Hepatocyte (in vitro differentiated cells): ENCODE results near the gene TDRD1. TPM values are rescaled to one million over a fixed set of nuclear protein-coding genes. Genes with fewer than 3 reads are reported as not detected.

Experiments
- DNase-seq: peaks from one replicate; pipeline ENCODE4 v3.0.0-alpha.2; 2016; ENCODE audit warnings: low spot score
- H2AFZ ChIP-seq: fragments of 200-600 bp; sonication (generic); 2 replicates; pipeline ENCODE4 v1.6.0; 2016; ENCODE audit warnings: antibody characterized with exemption, mild to moderate bottlenecking
- H3K27ac ChIP-seq: fragments of 200-600 bp; sonication (generic); 2 replicates; pipeline ENCODE4 v1.5.1; 2016; ENCODE audit warnings: mild to moderate bottlenecking
- H3K27me3 ChIP-seq: fragments of 200-600 bp; sonication (generic); 2 replicates; pipeline ENCODE4 v1.6.1; 2016
- H3K36me3 ChIP-seq: fragments of 200-600 bp; sonication (generic); replicated peaks from 2 replicates; pipeline ENCODE4 v1.5.1; 2016; ENCODE audit warnings: low read depth; ENCODE audit not compliant: insufficient read depth
- H3K4me1 ChIP-seq: fragments of 200-600 bp; sonication (generic); 2 replicates; pipeline ENCODE4 v1.5.1; 2016; ENCODE audit warnings: mild to moderate bottlenecking, moderate library complexity; ENCODE audit not compliant: insufficient read depth
- H3K4me2 ChIP-seq: fragments of 200-600 bp; sonication (generic); 2 replicates; pipeline ENCODE4 v1.6.0; 2016
- H3K4me3 ChIP-seq: fragments of 200-600 bp; sonication (generic); 2 replicates; pipeline ENCODE4 v1.5.1; 2016; ENCODE audit warnings: mild to moderate bottlenecking
- H3K79me2 ChIP-seq: fragments of 200-600 bp; sonication (generic); 2 replicates; pipeline ENCODE4 v1.6.0; 2017; ENCODE audit warnings: mild to moderate bottlenecking
- H3K9me2 ChIP-seq: fragments of 200-600 bp; sonication (generic); replicated peaks from 2 replicates; pipeline ENCODE4 v1.6.0; 2017; ENCODE audit warnings: mild to moderate bottlenecking; ENCODE audit not compliant: insufficient read depth
- H3K9me3 ChIP-seq: fragments of 200-600 bp; sonication (generic); 2 replicates; pipeline ENCODE4 v1.5.1; 2016; ENCODE audit warnings: low read depth, mild to moderate bottlenecking
- H4K20me1 ChIP-seq: fragments of 200-600 bp; sonication (generic); 2 replicates; pipeline ENCODE4 v1.6.0; 2016; ENCODE audit warnings: mild to moderate bottlenecking; ENCODE audit not compliant: insufficient read depth, poor library complexity, severe bottlenecking
- EZH2 ChIP-seq: fragments of 200-600 bp; sonication (generic); IDR thresholded peaks from 2 replicates; pipeline ENCODE4 v1.6.1; 2016; ENCODE audit warnings: antibody characterized with exemption, mild to moderate bottlenecking, borderline replicate concordance
- EZH2phosphoT487 ChIP-seq: fragments of 200-600 bp; sonication (generic); IDR thresholded peaks from one replicate; pipeline ENCODE4 v1.6.1; 2018; ENCODE audit warnings: antibody characterized with exemption, mild to moderate bottlenecking, low read depth, moderate library complexity; ENCODE audit not compliant: unreplicated experiment, severe bottlenecking
- WGBS: methylation state at CpG from one replicate; pipeline ENCODE4 v1.1.6; 2016; ENCODE audit warnings: low lambda C conversion rate; ENCODE audit errors: missing lambda C conversion rate; 5-methylcytosine and 5-hydroxymethylcytosine counted together
- polyA plus RNA-seq: library from polyadenylated mRNA; unstranded; fragments of >200 nt; fragmentation: Nextera tagmentation; extraction: Ambion mirVana; gene quantifications from 2 replicates; pipeline ENCODE4 v1.2.1, GENCODE V29; 2016
- total RNA-seq: library from RNA; depleted of rRNA; stranded (reverse); fragments of >200 nt; gene quantifications from 2 replicates; pipeline ENCODE4 v1.2.3, GENCODE V29; 2014
- TF ChIP-seq, protein P1 (sequence below): fragments of 200-600 bp; sonication (generic); IDR thresholded peaks from 2 replicates; pipeline ENCODE4 v1.5.1; 2016; ENCODE audit warnings: antibody characterized with exemption, mild to moderate bottlenecking; ENCODE audit not compliant: poor library complexity

TDRD1 gene
- total and polyA plus RNA-seq, 2 experiments from 2014 or later, result not detected

DNA sequence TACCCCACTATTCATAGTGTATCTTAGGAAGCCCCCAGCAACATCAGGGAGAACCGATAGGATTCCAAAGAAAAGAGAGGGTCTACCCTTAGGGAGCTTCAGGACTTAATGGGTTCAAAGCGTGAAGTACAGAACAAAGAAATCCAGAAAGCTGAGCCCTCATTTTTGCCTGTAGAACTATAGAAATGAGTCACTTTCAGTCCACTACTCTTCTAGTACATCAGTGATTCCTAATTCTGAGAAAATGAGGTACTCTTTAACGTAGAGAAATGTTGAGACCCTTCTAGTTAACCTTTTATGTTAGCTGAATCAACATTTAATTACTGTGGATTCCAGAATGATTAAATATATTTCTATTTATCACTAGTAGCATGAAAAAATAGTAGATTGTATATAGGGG, 1.8 kb downstream of the TDRD1 start:
- Histone ChIP-seq H3K27ac (no peak overlapping the region), H3K4me2 (no peak overlapping the region), H3K9me2 (no peaks in the 10 kb centered on the region), H3K36me3 (no peaks in the 10 kb centered on the region), H3K9me3 (no peaks in the 10 kb centered on the region), H3K4me1 (no peaks in the 10 kb centered on the region), H3K4me3 (no peak overlapping the region), H3K79me2 (no peaks in the 10 kb centered on the region), H4K20me1 (no peaks in the 10 kb centered on the region), H2AFZ (no peak overlapping the region), H3K27me3 (no peaks in the 10 kb centered on the region)
- DNase-seq, result no peak
- 98% methylated on average over 3 of the region's 3 CpGs for WGBS
- TF ChIP-seq EZH2phosphoT487 (no peak), EZH2 (no peak)
- TF ChIP-seq, protein P1, sequence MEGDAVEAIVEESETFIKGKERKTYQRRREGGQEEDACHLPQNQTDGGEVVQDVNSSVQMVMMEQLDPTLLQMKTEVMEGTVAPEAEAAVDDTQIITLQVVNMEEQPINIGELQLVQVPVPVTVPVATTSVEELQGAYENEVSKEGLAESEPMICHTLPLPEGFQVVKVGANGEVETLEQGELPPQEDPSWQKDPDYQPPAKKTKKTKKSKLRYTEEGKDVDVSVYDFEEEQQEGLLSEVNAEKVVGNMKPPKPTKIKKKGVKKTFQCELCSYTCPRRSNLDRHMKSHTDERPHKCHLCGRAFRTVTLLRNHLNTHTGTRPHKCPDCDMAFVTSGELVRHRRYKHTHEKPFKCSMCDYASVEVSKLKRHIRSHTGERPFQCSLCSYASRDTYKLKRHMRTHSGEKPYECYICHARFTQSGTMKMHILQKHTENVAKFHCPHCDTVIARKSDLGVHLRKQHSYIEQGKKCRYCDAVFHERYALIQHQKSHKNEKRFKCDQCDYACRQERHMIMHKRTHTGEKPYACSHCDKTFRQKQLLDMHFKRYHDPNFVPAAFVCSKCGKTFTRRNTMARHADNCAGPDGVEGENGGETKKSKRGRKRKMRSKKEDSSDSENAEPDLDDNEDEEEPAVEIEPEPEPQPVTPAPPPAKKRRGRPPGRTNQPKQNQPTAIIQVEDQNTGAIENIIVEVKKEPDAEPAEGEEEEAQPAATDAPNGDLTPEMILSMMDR, result no peak

DNA sequence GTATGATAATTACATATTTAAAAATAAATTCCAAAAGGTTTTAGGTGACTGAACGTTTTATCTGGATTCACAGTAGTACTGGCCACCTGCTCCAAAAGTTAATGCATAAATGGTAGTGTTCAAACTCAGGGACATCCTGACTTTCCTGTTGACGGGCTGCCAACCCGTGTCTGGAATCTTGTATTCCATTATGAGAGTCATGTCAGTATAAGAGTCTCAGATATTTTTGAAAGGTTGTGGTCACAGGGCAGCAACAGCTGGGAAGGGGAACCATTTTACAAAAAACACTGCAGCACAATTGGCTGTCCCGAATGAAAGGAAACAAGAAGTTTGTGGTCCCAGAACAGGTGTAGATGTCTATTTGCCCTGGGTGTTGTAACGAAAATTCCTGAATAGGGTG, 2.8 kb downstream of the TDRD1 start:
- Histone ChIP-seq H3K36me3 (no peaks in the 10 kb centered on the region), H3K79me2 (no peaks in the 10 kb centered on the region), H3K27ac (peak overlapping the region; percentile 16), H3K4me2 (peak overlapping the region; percentile 32), H3K27me3 (no peaks in the 10 kb centered on the region), H3K4me1 (no peaks in the 10 kb centered on the region), H3K9me2 (no peaks in the 10 kb centered on the region), H3K9me3 (no peaks in the 10 kb centered on the region), H3K4me3 (no peak overlapping the region), H4K20me1 (no peaks in the 10 kb centered on the region), H2AFZ (no peak overlapping the region)
- WGBS, result 52% methylated on average over 5 of the region's 5 CpGs
- DNase-seq, result no peak
- TF ChIP-seq EZH2, result no peak
- no peak for TF ChIP-seq EZH2phosphoT487
- TF ChIP-seq, protein P1, result no peak

DNA sequence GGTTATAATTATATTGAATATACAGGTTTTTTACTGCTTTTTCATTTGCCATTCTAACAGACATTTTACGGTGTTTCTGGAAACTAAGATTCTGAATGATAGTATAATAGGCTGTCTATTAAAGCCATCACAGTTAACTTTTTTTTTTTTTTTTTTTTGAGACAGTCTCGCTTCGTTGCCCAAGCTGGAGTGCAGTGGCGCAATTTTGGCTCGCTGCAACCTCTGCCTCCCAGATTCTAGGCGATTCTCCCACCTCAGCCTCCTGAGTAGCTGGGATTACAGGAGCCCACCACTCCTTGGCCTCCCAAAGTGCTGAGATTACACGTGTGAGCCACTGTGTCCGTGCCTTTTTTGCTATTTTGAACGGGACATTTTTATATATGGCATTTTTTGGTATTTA, 4.4 kb downstream of the TDRD1 start:
- Histone ChIP-seq H3K4me2 (no peak overlapping the region), H3K36me3 (no peaks in the 10 kb centered on the region), H3K79me2 (no peaks in the 10 kb centered on the region), H3K27ac (no peak overlapping the region), H3K4me3 (no peak overlapping the region), H4K20me1 (no peaks in the 10 kb centered on the region), H3K27me3 (no peaks in the 10 kb centered on the region), H2AFZ (no peak overlapping the region), H3K9me2 (no peaks in the 10 kb centered on the region), H3K4me1 (no peaks in the 10 kb centered on the region), H3K9me3 (no peaks in the 10 kb centered on the region)
- WGBS, result 82% methylated on average over 9 of the region's 9 CpGs
- TF ChIP-seq, protein P1, result no peak
- TF ChIP-seq EZH2, result no peak
- TF ChIP-seq EZH2phosphoT487, result no peak
- no peak for DNase-seq

DNA sequence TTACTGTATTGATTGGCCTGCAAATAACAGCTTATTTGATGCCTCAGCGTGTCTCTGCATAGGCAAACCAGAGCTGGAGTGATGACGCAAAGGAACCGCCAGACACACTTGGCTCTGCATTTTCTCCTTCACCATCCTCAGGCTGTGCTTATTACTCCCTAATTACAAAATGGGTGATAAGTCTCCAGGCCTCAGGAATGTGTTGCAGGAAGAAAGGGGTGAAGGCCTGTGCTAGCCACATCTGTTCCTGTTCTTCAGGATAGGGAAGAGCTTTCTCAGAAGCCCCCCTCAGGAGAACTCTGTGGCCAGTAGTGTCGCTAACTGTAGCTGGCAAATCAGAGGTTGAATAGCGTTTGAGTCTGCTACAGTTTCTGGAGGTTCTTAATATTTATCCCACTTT, 5.1 kb downstream of the TDRD1 start:
- no peak for DNase-seq
- Histone ChIP-seq H3K4me1 (no peaks in the 10 kb centered on the region), H3K4me3 (no peak overlapping the region), H3K9me2 (no peaks in the 10 kb centered on the region), H3K79me2 (no peaks in the 10 kb centered on the region), H3K4me2 (no peak overlapping the region), H3K36me3 (no peaks in the 10 kb centered on the region), H3K27me3 (no peaks in the 10 kb centered on the region), H4K20me1 (no peaks in the 10 kb centered on the region), H2AFZ (no peak overlapping the region), H3K9me3 (no peaks in the 10 kb centered on the region), H3K27ac (no peak overlapping the region)
- WGBS, result 80% methylated on average over 5 of the region's 5 CpGs
- TF ChIP-seq, protein P1, result no peak
- TF ChIP-seq EZH2, result no peak
- TF ChIP-seq EZH2phosphoT487, result no peak
